Transverse colon (tissue), 4 donors: ENCODE measurements around the gene LDLRAD4. TPM values are rescaled to one million over a fixed set of nuclear protein-coding genes. Genes with fewer than 3 reads are reported as not detected.

ENCODE experiments used
- DNase-seq: peaks from one replicate; pipeline ENCODE4 v3.0.0-alpha.2; 2019
- H3K27ac ChIP-seq, 4 donors: fragments of 200-600 bp; sonication (generic); 2 replicates each; pipeline ENCODE4 v1.5.1; 2016 to 2018; ENCODE audit warnings: inconsistent platforms in 4 of 4
- H3K27me3 ChIP-seq: fragments of 200-600 bp; sonication (generic); 2 replicates; pipeline ENCODE4 v1.5.1; 2017; ENCODE audit warnings: inconsistent platforms
- H3K36me3 ChIP-seq, 4 donors: fragments of 200-600 bp; sonication (generic); 2 replicates each; pipeline ENCODE4 v1.5.1; 2017 to 2019; ENCODE audit warnings: inconsistent platforms in 4 of 4
- H3K4me1 ChIP-seq, 4 donors: fragments of 200-600 bp; sonication (generic); 2 replicates each; pipeline ENCODE4 v1.5.1; 2017 to 2020; ENCODE audit warnings: inconsistent platforms in 4 of 4
- H3K4me3 ChIP-seq, 4 donors: fragments of 200-600 bp; sonication (generic); 1 replicate in 1 of 4; 2 replicates in 3 of 4; pipeline versions ENCODE4 v1.5.1 to v1.6.1; 2017 to 2019; ENCODE audit warnings: inconsistent platforms in 4 of 4
- H3K9me3 ChIP-seq, 2 donors: fragments of 200-600 bp; sonication (generic); 2 replicates each; pipeline ENCODE4 v1.5.1; 2017 to 2019; ENCODE audit warnings: inconsistent platforms in 2 of 2
- EP300 ChIP-seq: sonication (generic); formaldehyde crosslinking; IDR thresholded peaks from one replicate; pipeline ENCODE4 v1.6.1; 2017; ENCODE audit warnings: antibody characterized with exemption, low read depth
- POLR2A ChIP-seq: fragments of 450-650 bp; IDR thresholded peaks from one replicate; pipeline ENCODE4 v1.6.1; 2016; ENCODE audit warnings: antibody characterized with exemption, mild to moderate bottlenecking, moderate library complexity
- POLR2AphosphoS5 ChIP-seq, 3 donors: sonication (generic); formaldehyde crosslinking; IDR thresholded peaks; one replicate each; pipeline ENCODE4 v1.6.1; 2016; ENCODE audit warnings: antibody characterized with exemption in 3 of 3
- WGBS, 2 donors: methylation state at CpG; one replicate each; pipeline ENCODE4 v1.1.5; 2018; ENCODE audit warnings: low coverage in 1 of 2; 5-methylcytosine and 5-hydroxymethylcytosine counted together
- in situ Hi-C, 4 donors: fragments of 200-750 bp; cut with MboI; loops; one replicate each; pipeline versions ENCODE4 v1.15.0 to v1.15.1; 2017; ENCODE audit warnings: low sequenced_read_pairs in 3 of 4, low pct_ligation_motif_present in 1 of 4, low pct_unique_long_range_greater_than_20kb in 1 of 4
- intact Hi-C: fragments of 100-400 bp; cut with DNase I; formaldehyde crosslinking; loops from one replicate; pipeline ENCODE4 v1.15.1; 2023; ENCODE audit warnings: low total_unique reads
- total RNA-seq, 4 donors: library from RNA; depleted of rRNA; stranded (reverse); fragments of >200 nt; gene quantifications; one replicate each; pipeline ENCODE4 v1.1.0, GENCODE V29; 2016
- TF ChIP-seq, protein P1 (sequence below), 5 experiments: fragments of 200-600 bp in 3 of 5; fragments of 450-650 bp in 2 of 5; sonication (generic) in 3 of 5; IDR thresholded peaks; 1 replicate in 2 of 5; 2 replicates in 3 of 5; pipeline ENCODE4 v1.5.1; 2016 to 2017; ENCODE audit warnings: antibody characterized with exemption in 5 of 5, inconsistent platforms in 3 of 5, mild to moderate bottlenecking in 2 of 5, moderate library complexity in 1 of 5

The LDLRAD4 gene
- total RNA-seq, 4 donors from 2014 or later, result 34.8 to 277 (median 60.6) TPM

DNA sequence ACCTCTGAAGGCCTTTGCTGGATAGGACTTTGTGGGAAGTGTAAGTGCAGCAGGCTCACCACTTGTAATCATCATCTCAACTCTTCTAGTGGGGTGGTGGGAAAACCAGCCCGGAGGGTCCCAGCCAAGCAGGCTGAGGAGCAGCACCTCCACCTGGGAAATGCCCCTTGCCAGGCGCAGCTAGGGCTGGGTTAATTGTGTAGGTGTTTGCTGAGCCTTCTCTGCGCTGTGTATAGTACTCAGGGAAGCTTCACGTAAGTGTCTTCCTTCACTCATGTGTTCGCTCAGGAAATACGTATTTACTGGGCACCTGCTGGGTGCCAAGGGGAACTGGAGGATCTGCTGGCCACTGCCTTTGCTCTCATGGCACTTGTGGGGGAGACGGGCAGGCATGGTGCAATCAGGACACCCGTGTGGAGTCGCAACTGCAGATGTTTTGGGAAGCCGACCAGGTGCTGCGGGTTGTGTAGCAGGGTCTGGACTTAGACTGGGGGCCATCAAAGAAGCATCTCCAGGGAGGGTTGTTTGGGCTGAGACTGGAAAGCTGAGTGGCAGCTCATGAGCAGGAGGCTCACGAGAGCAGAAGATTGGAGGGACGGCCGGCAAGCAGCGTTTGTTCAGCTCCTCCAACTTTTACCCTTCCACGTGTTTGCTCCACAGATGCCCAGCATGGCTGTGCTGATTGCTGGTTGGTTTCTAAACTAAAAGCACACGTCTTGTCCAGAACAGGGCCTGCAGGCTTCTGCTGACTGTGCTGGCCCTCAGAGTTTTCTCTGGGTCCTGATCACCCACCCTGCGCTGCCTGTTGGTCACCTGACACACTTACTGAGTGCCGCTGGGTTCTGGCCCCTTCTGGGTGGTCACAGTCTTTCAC is 164.6 kb downstream of the LDLRAD4 start:
- no peak for DNase-seq
- Histone ChIP-seq H3K4me3 (peak overlapping the region in 1 of 4 donors; percentile 3), H3K27me3 (no peaks in the 10 kb centered on the region), H3K9me3 (no peaks in the 10 kb centered on the region), H3K36me3 (no peaks in the 10 kb centered on the region), H3K4me1 (peaks cover 12 to 36% (median 30%) of the 10 kb centered on the region in 4 donors), H3K27ac (peak overlapping the region; percentile 74 to 89 (median 84))
- TF ChIP-seq, protein P1, sequence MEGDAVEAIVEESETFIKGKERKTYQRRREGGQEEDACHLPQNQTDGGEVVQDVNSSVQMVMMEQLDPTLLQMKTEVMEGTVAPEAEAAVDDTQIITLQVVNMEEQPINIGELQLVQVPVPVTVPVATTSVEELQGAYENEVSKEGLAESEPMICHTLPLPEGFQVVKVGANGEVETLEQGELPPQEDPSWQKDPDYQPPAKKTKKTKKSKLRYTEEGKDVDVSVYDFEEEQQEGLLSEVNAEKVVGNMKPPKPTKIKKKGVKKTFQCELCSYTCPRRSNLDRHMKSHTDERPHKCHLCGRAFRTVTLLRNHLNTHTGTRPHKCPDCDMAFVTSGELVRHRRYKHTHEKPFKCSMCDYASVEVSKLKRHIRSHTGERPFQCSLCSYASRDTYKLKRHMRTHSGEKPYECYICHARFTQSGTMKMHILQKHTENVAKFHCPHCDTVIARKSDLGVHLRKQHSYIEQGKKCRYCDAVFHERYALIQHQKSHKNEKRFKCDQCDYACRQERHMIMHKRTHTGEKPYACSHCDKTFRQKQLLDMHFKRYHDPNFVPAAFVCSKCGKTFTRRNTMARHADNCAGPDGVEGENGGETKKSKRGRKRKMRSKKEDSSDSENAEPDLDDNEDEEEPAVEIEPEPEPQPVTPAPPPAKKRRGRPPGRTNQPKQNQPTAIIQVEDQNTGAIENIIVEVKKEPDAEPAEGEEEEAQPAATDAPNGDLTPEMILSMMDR (IDR thresholded peaks at IDR 0.05), result no peak
- TF ChIP-seq POLR2A, result no peak
- TF ChIP-seq EP300, result no peak
- TF ChIP-seq POLR2AphosphoS5 (IDR thresholded peaks at IDR 0.05), result no peak
- WGBS, 2 donors, result 88% methylated on average over 19 of the region's 19 CpGs; no CpG with 5 or more reads in 1 of the 2 donors
- in situ Hi-C loops (loop anchor here in 1 of 4 donors (25.0 kb wide), 1 partner anchor 146 kb away; no protein-coding TSS in a partner anchor), intact Hi-C loops (loop anchor here (5.0 to 10.0 kb wide), 2 partner anchors 142 to 244 kb away; no protein-coding TSS in a partner anchor)

GRCh38 chr18:13386891-13387801 is 168.6 kb downstream of the LDLRAD4 start:
- Histone ChIP-seq H3K27me3 (no peaks in the 10 kb centered on the region), H3K27ac (no peak overlapping the region), H3K4me1 (peaks cover 7 to 12% (median 9%) of the 10 kb centered on the region in 4 donors), H3K4me3 (no peak overlapping the region), H3K36me3 (no peaks in the 10 kb centered on the region), H3K9me3 (no peaks in the 10 kb centered on the region)
- TF ChIP-seq POLR2A (no peak), EP300 (no peak), POLR2AphosphoS5 (IDR thresholded peaks at IDR 0.05) (no peak)
- TF ChIP-seq, protein P1 (IDR thresholded peaks at IDR 0.05), result no peak
- in situ Hi-C loops, result loop anchor here in 1 of 4 donors (25.0 kb wide), 1 partner anchor 150 kb away; no protein-coding TSS in a partner anchor
- no peak for DNase-seq
- WGBS, 2 donors, result 93% methylated on average over 40 of the region's 40 CpGs; no CpG with 5 or more reads in 1 of the 2 donors
- intact Hi-C loops, result loop anchor here (10.0 kb wide), 1 partner anchor 138 kb away; no protein-coding TSS in a partner anchor

DNA sequence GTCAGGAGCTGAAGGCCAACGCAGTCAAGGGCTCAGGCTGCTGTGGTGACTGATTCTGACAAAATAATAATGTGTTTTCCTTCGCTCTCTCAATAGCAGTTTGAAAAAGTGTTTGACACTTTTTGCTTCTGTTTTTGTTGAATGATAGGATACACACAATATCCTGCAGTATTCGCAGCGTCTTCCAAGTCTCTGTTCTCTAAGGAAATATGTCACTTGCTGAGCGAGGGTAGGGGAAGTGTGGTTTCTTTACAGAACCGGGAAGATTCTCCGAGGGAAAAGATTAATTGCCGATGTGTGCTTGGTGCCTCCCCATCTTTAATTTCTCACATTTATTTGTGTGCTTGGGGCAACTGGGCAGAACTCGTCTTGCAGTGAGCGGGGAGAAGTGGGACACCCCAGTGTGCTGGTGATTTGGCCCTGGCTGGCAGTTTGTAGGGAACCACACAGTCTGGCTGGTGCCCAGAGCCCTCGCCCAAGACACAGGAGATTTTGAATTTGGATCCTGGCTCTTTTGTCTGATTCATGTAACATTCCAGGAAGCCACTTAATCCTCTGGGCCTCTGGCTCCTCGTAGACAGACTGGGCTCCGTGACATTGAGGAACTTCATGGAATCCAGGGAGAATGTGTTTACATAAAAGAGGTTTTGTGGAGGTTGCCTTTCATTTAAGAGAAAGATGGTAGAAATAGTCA is 169.4 kb downstream of the LDLRAD4 start:
- Histone ChIP-seq H3K4me1 (peaks cover under 1 to 4% (median 1%) of the 10 kb centered on the region in 4 donors), H3K27me3 (no peaks in the 10 kb centered on the region), H3K36me3 (no peaks in the 10 kb centered on the region), H3K9me3 (no peaks in the 10 kb centered on the region), H3K4me3 (no peak overlapping the region), H3K27ac (no peak overlapping the region)
- TF ChIP-seq POLR2AphosphoS5 (IDR thresholded peaks at IDR 0.05), result no peak
- DNase-seq, result no peak
- in situ Hi-C loops (loop anchor here in 1 of 4 donors (25.0 kb wide), 1 partner anchor 151 kb away; no protein-coding TSS in a partner anchor), intact Hi-C loops (loop anchor here (10.0 kb wide), 1 partner anchor 137 kb away; no protein-coding TSS in a partner anchor)
- 68 to 77% methylated on average over 9 to 13 of the region's 13 CpGs for WGBS, 2 donors
